GM18498 (cell line): ENCODE measurements around the gene DMD.

Experiments used
- ATAC-seq: cut with Tn5 transposase; IDR thresholded peaks from one replicate; pipeline ENCODE4 v1.9.1; 2021; ENCODE audit warnings: mild to moderate bottlenecking, moderate library complexity; ENCODE audit not compliant: unreplicated experiment

Gene DMD

DNA sequence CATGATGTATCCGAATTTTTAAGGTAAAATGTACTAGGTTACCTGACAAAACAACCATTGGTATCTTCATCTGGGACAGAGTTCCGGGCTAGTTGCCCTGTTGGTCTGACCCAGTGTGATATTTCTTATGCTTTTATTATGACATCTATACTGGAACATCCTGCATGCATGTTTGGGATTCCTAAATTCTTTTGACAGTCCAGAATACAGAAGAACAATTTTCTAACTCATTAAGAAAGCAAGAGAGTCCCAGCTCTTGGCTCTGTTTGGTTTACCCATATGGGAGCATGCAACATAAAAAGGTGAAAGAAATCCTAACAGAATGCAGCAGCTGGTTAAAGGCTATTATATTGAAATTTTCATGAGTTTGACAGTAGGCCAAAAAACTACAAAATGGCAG is 1891.8 kb downstream of the DMD start:
- ATAC-seq: no peak

DNA sequence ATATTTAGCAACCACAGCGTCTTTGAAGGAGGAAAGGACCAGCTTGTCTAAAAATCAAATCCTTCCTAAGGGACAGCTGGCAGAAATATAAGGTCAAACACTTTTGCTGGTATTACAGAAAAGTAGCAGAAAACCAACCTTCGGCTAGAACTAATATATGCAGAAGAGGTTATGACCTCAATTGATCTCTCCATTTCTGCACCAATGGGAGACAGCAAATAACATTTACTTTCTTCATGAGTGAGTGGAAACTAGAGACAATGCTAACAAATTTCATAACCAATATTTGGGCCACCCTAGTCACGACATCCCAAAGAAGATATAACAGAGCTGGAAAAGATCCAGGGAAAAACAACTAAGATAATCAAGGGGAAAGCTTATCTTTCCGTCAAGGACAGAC is 1892.5 kb downstream of the DMD start:
- no peak for ATAC-seq

DNA sequence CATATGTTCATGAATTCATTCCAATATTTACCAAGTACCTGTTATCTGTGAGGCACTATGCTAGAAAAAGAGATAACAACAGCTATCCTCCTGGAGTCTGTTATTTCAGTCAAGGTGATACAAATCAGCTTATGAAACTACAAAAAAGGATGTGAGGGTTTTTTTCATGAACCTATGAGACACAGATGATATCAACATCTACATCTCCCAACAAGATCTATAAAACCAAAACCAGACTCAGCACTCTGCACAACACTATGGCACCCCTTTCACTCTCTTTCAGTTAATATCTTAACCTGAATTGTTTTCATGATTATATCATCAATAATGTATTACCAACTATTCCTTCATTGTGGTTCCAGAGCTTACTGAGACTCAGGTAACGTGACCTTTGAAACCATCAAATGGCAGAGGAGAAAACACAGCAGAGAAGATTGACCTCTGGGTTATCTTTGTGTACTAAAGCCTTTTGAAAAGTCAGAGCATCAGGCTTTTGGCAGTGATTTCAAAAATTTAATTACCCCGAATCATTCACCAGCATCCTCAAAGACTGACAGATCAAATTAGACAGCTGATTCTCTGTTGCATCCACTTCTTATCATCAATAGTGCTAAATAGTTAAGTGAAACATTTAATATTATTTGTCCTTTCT is 1894.9 kb downstream of the DMD start:
- ATAC-seq: no peak

DNA sequence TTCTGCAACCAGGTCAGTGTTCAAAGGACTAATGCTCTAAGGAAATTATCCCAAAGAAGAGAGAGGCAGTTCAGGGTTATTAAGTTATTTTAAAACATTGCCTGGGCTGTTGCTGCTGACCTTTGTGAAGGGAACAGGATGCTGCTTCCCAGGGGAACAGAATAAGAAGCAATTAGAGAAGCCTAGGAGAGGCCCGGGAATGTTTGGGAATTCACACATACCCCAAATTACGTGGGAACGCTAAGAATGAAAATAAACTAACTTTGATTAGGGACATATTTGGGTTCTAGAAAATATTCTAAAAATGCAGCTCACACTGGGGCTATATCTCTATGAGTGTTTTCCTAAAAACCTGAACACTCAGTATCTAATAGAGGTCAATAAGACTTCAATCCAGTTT is 1896.4 kb downstream of the DMD start:
- no peak for ATAC-seq

- ATAC-seq: no peak
These were observed 1903.4 kb downstream of the DMD start for GRCh38 chrX:31307952-31308351.

- ATAC-seq: no peak
These were observed 1908.7 kb downstream of the DMD start for GRCh38 chrX:31302573-31303075.

- ATAC-seq: no peak
These were observed 1909.4 kb downstream of the DMD start for GRCh38 chrX:31301941-31302340.

DNA sequence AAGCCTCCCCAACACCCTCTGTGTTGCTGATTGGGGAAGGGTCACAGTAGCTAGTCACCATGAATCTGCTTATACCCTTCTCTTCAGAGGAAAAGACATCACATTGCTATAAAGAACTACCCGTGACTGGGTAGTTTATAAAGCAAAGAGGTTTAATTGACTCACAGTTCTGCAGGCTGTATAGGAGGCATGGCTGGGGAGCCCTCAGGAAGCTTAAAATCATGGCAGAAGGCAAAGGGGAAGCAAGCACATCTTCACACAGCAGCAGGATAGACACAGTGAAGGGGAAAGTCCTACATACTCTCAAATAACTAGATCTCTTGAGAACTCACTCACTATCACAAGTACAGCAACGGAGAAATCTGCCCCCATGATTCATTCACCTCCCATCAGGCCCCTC is 1910.1 kb downstream of the DMD start:
- ATAC-seq: no peak

DNA sequence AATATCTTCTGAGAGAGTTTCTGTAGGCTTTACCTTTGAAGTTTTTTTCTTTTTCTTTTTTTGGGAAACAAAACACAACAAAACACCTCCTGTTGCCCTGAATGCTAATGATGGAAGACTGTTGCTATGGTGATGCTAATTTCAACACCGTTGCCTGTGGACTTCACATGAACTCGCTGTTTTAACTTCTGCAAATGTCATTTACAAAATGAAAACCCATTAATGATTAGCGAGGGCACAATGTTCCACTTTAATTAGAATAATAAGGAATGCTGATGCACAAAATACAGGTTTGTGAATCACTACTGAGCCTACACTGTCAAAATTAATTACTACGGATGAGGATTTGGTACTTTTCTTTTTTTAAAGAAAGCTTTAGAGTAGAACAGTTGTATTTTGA is 1912.4 kb downstream of the DMD start:
- no peak for ATAC-seq

DNA sequence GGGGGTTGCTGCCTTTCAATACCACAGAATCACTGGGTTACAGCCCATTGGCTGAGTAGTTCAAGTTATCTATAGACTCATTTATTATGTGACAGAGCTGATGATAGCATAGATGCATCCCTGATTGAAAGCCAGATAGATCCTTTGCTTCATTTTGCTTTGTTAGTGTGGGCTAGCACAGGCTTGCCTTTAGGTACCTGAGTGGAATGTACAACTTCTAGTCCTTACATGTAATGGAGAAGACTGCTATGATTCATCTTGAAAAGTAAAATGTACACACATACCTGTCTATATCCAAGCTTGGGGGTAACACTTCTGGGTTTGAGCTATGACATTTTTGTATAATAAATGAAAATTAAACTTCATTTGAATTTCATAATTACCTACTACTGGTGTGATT is 1913.5 kb downstream of the DMD start:
- no peak for ATAC-seq

- ATAC-seq: no peak
These were observed 1916.9 kb downstream of the DMD start for GRCh38 chrX:31294475-31294874.

GRCh38 chrX:31293409-31293808 is 1917.9 kb downstream of the DMD start:
- peak; percentile 54 for ATAC-seq

GRCh38 chrX:31291131-31291530 is 1920.2 kb downstream of the DMD start:
- no peak for ATAC-seq

GRCh38 chrX:31287861-31288260 is 1923.5 kb downstream of the DMD start:
- ATAC-seq: no peak

DNA sequence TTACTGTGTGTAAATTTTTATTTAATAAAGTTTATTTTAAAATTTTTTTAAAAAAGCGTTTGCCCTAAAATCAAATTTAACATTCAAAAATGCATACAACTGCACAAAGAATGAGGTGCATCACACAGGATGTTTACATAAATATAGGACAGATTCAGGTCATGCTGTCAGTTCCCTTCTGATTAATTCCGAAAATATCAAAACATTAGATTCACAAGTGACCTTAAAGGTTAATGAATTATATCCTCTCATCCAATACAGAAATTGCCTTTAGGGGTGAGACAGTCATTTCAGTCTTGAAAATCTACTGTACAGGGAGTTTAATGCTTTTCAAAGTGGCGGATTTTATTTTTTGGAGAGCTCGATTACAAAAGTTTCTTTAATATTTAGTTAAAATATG is 1930.8 kb downstream of the DMD start:
- no peak for ATAC-seq

GRCh38 chrX:31279359-31279758 is 1932.0 kb downstream of the DMD start:
- no peak for ATAC-seq

DNA sequence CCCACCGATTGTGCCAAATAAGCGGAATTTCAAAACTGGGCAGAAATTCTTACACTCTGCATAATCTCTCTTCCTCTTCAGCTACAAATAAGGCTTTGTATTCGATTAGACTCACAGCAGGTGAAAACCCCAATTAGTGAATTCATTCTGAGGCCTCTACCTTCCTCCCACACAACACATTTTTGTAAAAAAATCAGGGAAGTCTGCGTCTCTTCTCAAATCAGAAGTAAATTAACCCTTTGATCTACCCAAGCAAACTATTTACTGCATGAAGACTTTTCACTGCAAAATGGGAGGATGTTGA is 1938.9 kb downstream of the DMD start:
- no peak for ATAC-seq

- no peak for ATAC-seq
These were observed 1939.5 kb downstream of the DMD start for GRCh38 chrX:31271615-31272471.

DNA sequence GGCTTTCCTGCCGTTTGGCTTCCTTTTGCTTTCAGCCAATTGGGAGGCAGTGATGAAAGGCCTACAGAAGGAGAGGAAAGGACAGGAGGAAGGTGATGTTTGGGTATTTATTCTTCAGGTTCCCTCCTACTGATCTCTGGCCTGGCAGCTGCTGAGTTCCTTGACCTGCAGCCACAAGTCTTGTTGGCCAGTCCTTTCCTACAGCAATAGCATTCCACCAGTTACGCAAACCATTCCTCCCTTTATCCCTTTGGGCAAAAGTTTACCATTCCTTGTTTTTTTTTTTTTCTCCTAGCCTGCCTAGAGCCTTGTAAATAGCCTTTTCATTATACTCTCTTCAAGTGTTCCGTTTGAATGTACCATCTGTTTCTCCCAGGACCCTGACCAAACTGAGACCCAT is 1941.4 kb downstream of the DMD start:
- ATAC-seq: no peak

DNA sequence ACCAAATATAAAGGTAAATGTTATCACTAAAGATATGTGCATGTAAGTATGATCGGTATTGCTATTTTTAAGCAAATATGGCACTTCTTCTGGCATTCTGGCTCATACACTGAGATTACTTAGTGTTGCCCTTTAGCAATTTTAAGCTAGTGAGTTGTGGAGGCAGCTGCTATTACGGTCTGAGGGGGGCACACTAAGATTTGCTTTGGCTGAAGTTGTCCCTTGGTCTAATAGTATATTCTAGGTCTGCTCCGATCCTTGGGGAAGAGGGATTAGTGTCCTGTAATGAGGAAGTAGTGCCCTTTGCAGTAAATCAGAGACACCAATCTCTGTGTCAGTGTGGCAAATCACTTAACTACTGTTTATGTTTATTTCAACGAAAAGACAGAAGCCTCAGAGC is 1943.0 kb downstream of the DMD start:
- ATAC-seq: no peak

GRCh38 chrX:31266203-31267076 is 1944.9 kb downstream of the DMD start:
- peak; percentile 96 for ATAC-seq

DNA sequence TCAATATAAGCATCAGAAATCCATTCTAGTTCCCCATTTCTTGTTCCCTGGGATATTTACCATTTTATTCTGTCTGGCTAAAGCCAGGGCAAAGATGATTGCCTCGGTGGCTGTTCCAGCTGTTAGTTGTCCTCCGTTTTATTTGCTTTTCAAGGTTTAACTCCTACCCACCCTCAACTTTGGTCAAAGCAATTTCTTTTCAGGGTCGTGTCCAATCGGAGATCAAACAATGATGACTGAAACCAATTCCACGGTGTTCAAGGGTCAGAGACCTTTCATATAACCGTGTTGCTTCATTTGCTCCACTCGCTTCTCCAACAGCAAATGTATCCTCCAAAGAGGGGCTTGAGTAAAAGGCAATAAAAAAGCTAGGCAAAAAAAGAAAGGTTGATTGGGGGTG is 1946.0 kb downstream of the DMD start:
- ATAC-seq: no peak
